GM15510 (cell line): Measurements from ENCODE around the gene RFX8.

ENCODE experiments used
- POLR2A ChIP-seq: IDR thresholded peaks from 3 replicates; pipeline ENCODE4 v1.6.1; 2011; ENCODE audit warnings: borderline replicate concordance; ENCODE audit not compliant: insufficient read length; ENCODE audit errors: extremely low read depth

The RFX8 gene

GRCh38 chr2:101359410-101359954, 115.4 kb downstream of the RFX8 start:
- TF ChIP-seq POLR2A: no peak

DNA sequence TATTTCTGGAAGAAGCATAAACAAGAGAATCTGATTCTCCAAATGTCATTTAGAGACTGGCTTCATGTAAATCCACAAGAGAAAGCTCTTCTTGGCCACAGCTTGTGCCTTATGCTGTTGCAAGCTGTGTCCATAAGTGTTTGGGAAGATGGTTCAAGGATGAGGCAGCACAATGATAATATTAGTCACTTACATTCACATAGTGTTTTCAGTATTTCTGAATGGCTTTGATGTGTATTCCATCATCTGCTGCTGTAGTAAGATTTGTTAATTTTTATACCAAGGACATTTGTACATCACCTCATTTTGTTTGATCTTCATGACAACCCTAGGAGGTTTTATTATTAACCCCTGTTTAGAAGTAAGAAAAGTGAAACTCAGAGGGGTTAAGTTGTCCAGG, 117.5 kb downstream of the RFX8 start:
- TF ChIP-seq POLR2A: no peak

DNA sequence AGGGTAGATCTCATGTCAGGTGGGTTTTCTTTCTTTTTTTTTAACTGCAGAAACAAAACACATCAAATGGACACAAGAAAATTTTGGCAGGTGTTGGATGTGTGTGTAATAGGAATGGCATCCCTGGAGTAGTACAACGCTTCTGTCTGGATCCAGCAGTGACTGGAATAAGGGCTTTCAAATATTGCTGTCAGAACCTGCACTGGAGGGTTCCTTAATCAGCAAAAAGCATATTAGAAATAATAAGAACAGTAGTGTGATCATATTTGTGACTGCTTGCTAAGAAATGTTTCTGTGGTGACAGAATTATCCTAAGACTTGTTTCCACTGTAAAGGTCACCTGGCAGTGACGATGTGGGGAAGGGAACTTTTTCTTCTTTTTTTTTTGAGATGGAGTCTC, 118.4 kb downstream of the RFX8 start:
- no peak for TF ChIP-seq POLR2A

DNA sequence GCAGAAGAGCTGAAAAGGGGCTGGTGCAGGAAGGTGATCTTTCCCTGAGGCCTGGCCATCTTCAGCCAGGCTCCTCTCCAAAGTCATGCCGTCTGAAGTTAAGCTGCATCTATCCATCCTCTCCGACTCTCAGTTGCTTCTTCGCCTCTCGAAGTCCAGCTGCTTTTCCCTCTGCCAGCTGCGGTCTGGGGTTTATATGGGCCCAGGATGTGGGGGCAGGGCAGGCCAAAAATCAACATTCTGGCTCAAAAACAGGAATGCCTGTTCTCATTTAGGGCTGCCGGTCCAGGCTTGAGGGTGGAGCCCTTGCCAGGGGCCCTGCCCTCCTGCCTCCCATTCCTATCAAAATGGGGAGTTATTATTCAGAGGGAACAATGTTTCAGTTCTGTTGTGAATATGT, 118.9 kb downstream of the RFX8 start:
- no peak for TF ChIP-seq POLR2A

DNA sequence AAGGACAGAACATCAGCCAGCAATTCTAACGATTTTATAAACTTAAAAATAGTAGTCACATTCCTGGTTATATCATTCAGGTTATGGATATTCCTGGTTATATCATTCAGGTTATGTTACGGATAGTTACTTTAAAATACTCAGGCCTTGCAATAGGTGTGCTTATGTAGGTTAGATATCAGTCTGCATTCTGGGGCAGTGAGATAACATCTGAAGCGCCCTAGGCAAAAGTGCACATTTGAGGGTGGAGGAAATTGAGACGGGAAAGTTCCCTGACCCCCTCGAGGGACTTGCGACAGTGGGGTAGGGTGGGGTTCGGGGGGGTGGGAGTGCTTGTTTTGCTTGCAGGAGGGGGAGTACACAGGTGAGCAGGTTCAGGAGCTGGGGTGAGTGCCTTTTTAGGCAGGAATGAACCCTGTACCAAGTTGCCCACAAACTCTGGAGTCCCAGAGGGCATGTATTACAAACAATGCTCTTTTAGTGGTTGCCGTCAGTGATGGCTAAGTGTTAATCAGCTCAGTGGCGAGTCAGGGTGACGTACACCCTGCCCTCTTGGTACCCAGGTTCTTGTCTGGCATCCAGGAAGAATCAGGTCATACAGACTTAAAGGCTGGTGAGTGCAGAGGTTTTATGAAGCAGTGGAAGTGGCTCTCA, 119.4 kb downstream of the RFX8 start:
- TF ChIP-seq POLR2A: no peak

DNA sequence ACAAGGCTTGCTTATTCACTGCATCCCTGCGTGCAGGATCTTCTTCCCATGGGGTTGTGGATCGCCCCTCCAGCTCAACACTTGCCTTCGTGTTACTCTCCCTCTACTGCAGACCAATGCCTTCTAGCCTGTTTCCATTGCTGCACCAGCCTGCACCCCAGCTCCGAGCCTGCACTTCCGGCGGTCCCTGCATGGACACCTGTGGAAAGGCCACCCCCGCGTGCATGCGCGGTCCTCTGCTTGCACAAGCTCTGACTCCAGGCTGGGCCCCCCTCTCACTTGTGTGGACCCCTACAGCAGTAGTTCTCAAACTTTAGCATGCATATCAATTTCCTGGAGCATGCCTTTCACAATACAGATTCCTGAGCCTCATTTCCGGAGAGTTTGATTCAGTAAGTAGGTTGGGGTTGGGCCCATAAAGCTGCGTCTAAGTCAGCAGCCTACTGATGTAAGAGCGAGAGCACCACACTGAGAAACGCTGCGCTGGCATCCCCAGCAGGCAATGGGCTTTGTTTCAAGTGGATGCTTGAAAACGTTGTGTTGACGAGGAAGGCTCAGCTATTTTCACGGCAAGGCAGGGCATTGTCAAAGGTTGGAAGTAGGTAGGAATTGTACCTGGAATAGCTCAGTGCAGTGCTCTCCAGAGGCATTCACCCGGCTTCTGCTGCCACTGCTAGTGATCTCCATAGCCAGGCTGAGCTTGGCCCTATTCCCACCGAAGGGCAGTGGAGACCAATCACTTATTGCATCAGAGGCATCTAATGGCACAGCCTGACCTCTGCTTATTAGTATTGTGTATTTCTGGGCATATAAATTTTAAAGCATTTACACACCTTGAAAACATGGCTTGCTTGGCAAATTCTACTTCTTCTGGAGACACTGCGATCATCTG, 120.2 kb downstream of the RFX8 start:
- TF ChIP-seq POLR2A: no peak

DNA sequence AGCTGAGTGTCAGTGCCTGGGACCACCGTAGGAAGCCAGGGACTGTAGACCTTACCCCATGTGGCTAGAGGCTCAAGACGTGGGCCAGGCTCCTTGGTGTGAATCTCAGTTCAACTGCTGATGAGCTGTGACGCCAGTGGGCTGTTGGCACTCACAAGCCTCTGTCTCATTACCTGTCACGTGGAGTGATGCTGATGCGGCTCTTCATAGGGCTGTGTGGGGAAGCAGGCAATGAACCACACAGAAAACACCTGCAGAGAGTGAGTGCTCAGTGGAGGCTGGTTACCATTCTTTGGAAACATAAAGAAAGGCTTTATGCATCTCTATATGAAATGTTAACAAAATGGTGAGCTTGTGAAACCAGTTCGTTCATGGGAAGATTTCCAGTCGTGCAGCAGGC, 123.7 kb downstream of the RFX8 start:
- TF ChIP-seq POLR2A: no peak

DNA sequence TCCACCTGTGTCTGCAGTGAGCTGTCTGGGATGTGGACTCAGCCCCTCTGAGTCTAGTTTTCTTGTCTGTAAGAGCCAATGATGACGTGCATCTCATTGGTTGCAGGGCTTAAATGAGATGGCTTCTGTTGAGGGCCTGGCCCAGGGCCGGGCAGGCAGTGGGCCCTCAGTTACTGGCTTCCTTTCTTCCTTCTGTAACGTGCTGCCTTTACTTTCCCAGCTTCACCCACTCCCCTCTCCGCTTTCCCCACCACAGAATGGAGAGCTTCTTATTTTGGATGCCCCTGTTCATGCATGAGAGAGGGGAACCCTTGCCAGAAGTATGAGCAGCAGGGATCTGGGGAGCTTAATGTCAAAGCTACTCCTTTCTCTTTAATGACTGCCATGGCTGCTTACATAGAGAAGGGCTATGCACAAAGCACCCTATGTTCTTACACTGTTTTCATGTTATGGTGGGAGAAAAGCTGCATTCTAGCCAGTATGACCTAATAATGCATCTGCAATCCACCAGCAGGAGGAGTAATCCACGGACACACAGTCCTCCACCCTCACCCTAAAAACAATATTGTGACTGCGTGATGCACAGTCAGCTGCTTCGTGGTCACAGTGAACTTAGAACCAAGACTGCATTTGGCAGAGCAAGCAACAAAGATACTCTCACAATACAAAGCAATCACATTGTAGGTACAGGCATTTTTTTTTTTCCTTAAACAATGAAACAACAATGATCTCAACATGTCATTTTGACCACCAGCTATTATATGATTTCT, 124.8 kb downstream of the RFX8 start:
- no peak for TF ChIP-seq POLR2A

DNA sequence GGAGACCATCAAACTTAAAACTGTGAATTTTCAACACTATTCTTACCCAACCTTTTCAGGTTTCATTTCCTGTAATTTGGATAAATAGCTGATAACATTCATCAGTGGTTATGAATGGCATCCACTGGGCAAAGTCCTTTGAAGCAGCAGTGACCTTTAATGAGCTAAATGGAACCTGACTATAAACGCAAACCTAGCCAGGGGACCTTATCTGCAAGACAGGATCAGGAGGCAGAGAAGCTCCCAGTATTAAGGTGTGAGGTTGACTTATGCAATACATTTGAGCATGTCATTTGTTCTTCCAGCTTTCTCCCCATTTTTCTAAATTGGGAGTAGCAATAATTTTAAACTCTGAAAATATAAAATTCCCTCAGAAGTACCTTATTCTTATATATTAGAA, 126.0 kb downstream of the RFX8 start:
- no peak for TF ChIP-seq POLR2A
